ENCODE results near the gene POLL.

- TF ChIP-seq, protein P1, sequence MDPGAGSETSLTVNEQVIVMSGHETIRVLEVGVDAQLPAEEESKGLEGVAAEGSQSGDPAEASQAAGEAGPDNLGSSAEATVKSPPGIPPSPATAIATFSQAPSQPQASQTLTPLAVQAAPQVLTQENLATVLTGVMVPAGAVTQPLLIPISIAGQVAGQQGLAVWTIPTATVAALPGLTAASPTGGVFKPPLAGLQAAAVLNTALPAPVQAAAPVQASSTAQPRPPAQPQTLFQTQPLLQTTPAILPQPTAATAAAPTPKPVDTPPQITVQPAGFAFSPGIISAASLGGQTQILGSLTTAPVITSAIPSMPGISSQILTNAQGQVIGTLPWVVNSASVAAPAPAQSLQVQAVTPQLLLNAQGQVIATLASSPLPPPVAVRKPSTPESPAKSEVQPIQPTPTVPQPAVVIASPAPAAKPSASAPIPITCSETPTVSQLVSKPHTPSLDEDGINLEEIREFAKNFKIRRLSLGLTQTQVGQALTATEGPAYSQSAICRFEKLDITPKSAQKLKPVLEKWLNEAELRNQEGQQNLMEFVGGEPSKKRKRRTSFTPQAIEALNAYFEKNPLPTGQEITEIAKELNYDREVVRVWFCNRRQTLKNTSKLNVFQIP (CRISPR knock-in tag; IDR thresholded peaks at IDR 0.05; ENCODE audit: borderline replicate concordance, low read depth) = no peak
- TF ChIP-seq TCF4 (CRISPR knock-in tag; IDR thresholded peaks at IDR 0.05; ENCODE audit: borderline replicate concordance) (no peak), GLIS3 (CRISPR knock-in tag; IDR thresholded peaks at IDR 0.05) (no peak), ZNF565 (CRISPR knock-in tag; conservative IDR thresholded peaks at IDR 0.05; ENCODE audit: low read depth) (no peak), RARB (CRISPR knock-in tag; IDR thresholded peaks at IDR 0.05) (no peak), ZNF8 (CRISPR knock-in tag; IDR thresholded peaks at IDR 0.05) (no peak), BACH2 (CRISPR knock-in tag; IDR thresholded peaks at IDR 0.05; ENCODE audit: borderline replicate concordance) (no peak)
- TF ChIP-seq, protein P2, sequence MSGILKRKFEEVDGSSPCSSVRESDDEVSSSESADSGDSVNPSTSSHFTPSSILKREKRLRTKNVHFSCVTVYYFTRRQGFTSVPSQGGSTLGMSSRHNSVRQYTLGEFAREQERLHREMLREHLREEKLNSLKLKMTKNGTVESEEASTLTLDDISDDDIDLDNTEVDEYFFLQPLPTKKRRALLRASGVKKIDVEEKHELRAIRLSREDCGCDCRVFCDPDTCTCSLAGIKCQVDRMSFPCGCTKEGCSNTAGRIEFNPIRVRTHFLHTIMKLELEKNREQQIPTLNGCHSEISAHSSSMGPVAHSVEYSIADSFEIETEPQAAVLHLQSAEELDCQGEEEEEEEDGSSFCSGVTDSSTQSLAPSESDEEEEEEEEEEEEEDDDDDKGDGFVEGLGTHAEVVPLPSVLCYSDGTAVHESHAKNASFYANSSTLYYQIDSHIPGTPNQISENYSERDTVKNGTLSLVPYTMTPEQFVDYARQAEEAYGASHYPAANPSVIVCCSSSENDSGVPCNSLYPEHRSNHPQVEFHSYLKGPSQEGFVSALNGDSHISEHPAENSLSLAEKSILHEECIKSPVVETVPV (CRISPR knock-in tag; IDR thresholded peaks at IDR 0.05) = no peak
Measured at GRCh38 chr10:101558204-101558603, 29.9 kb downstream of the POLL start.

All from SK-N-SH treated with all-trans-retinoic acid at 6 μM for 48 hours (cell line).